K562 (cell line): ENCODE measurements around the gene MAP10. TPM values are rescaled to one million over a fixed set of nuclear protein-coding genes. Genes with fewer than 3 reads are reported as not detected.

Source experiments
- ARID3B ChIP-seq: fragments of 250-450 bp; sonication (Bioruptor Pico); IDR thresholded peaks from 2 replicates; pipeline ENCODE4 v1.4.0; 2020; ENCODE audit warnings: borderline replicate concordance
- HOXB6 ChIP-seq: fragments of 250-450 bp; sonication (Bioruptor Pico); IDR thresholded peaks from 2 replicates; pipeline ENCODE4 v1.5.1; 2022; ENCODE audit warnings: mild to moderate bottlenecking, borderline replicate concordance
- KDM2B ChIP-seq: fragments of 250-450 bp; sonication (Bioruptor Pico); IDR thresholded peaks from 2 replicates; pipeline ENCODE4 v1.8.0; 2021; ENCODE audit warnings: mild to moderate bottlenecking, moderate library complexity
- MNT ChIP-seq, 2 experiments: fragments of 450-650 bp; conservative IDR thresholded peaks; 2 replicates each; pipeline ENCODE4 v1.6.1; 2017; ENCODE audit warnings: mild to moderate bottlenecking in 2 of 2, moderate library complexity in 2 of 2
- TRIM28 ChIP-seq: fragments of 450-650 bp; IDR thresholded peaks from 2 replicates; pipeline ENCODE4 v1.6.1; 2017
- ZFP1 ChIP-seq: fragments of 450-650 bp; formaldehyde crosslinking; IDR thresholded peaks from 2 replicates; pipeline ENCODE4 v1.4.0; 2020; ENCODE audit warnings: mild to moderate bottlenecking, mixed read lengths
- ZNF280B ChIP-seq: fragments of 250-450 bp; sonication (Bioruptor Pico); IDR thresholded peaks from 2 replicates; pipeline ENCODE4 v1.5.1; 2021; ENCODE audit warnings: mild to moderate bottlenecking
- polyA plus RNA-seq, 8 experiments: library from polyadenylated mRNA; depleted of rRNA in 4 of 8; stranded (reverse) in 5 of 8; unstranded in 3 of 8; fragments of >200 nt; fragmentation: Nextera tagmentation in 2 of 8; fragmentation: Illumina TruSeq in 1 of 8; extraction: Ambion mirVana in 2 of 8; extraction: Trizol in 1 of 8; gene quantifications; 2 replicates each; pipeline versions ENCODE4 v1.2.1 to v1.2.3, GENCODE V29; 2011 to 2014; ENCODE audit warnings: inconsistent platforms in 1 of 8, missing spikeins in 1 of 8
- total RNA-seq, 7 experiments: library from RNA; depleted of rRNA in 6 of 7; stranded (reverse); fragments of >200 nt in 6 of 7; fragmentation: Illumina TruSeq in 2 of 7; extraction: Trizol in 2 of 7; gene quantifications; 2 replicates each; pipeline versions ENCODE4 v1.2.1 to v1.2.3, GENCODE V29; 2011 to 2021; ENCODE audit warnings: low replicate concordance in 1 of 7

MAP10 gene
- total and polyA plus RNA-seq, 9 of the 15 experiments (the other 6 are each of a cell fraction or from before 2014, with no cell fraction given), result 0.11 to 0.98 (median 0.69) TPM

GRCh38 chr1:232780354-232780753 is 24.9 kb upstream of the MAP10 start (continued):
- TF ChIP-seq MNT (conservative IDR thresholded peaks at IDR 0.05) (no peak), ZNF280B (CRISPR knock-in tag) (no peak), KDM2B (CRISPR knock-in tag) (no peak), ARID3B (CRISPR knock-in tag) (no peak), HOXB6 (CRISPR knock-in tag) (no peak), TRIM28 (no peak), ZFP1 (no peak)
